ENCODE results near the gene WFIKKN2.

The WFIKKN2 gene

DNA sequence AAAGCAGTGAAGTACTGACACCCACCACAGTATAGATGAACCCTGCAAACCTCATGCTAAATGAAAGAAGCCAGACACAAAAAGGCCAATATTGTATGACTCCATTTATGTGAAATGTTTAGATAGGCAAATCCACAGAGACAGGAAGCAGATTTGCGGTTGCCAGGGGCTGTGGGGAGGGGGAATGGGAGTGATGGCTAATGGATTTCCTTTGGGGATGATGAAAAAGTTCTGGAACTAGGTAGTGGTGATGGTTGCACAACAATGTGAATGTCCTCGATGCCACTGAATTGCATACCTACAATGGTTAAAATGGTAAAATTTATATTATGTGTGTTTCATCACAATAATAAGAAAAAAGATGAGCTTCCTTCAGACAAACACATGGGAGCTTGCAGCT, 28.4 kb upstream of the WFIKKN2 start:
- no peak for DNase-seq
- intact Hi-C loops (cut with DNase I), result no loop called here

DNA sequence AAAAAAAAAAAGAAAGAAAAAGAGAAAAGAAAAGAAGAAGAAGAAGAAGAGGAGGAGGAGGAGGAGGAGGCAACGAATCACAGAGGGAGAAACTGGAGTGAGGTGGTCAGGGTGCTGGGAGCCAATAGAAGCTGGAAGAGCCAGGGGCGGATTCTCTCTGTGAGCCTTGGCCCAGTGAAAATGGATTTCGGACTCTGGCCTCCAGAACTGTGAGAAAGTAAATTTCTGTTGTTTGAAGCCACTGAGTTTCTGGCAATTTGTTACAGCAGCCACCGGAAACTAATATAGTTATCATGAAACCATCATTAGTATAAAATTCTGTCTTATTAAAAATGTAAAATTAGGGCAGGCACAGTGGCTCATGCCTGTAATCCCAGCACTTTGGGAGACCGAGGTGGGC, 27.7 kb upstream of the WFIKKN2 start:
- intact Hi-C loops (cut with DNase I), result no loop called here
- no peak for DNase-seq

DNA sequence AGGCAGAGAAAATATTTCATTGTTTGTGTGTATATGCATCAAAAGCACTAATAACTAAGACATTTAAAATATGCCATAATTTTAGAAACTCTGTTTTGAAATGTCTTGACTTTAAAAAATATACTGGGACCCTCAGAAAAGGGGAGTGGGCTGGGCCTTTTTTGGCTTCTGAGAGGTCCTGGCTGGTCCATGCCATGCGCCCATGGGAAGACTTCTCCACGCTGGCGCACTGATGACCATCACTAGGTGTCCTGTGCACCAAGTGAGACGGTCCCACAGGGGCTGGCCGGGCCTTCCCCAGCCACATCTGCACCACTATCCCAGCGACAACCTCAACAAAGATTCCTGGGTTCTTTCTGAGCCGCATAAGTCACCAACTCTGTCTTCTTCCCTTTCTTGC, 27.0 kb upstream of the WFIKKN2 start:
- no peak for DNase-seq
- intact Hi-C loops (cut with DNase I), result no loop called here

DNA sequence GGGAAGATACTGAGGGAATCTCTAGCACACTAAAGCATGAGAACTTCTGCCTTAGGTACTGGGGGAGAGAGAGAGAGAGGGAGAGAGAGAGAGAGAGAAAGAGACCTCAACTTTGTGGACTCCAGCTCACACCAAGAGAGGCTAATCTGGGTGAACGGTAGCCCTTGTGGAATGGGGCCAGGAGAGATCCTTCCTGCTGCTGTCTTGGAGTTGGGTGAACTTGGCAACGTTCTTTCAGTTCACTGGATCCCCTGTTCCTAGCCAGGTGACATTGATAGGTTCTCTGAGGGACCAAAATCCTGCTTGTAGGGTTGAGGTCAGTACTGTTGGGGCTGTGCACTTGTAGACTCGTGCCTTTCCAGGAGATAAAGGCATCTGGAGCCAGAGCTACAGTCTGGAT, 26.5 kb upstream of the WFIKKN2 start:
- intact Hi-C loops (cut with DNase I), result no loop called here
- DNase-seq, result no peak

DNA sequence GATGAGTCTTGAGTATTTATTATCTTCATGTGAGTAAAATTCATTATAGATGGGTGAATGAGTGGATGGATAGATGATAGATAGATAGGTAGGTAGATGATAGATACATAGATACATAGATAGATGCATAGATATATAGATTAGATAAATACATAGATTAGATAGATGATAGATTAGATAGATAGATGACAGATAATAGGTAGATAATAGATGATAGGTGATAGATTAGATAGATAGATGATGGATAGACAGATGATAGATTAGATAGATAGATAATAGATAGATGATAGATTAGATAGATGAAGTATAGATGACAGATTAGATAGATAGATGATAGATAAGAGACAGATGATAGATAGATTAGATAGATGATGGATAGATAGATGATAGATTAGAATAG, 21.8 kb upstream of the WFIKKN2 start:
- no peak for DNase-seq
- intact Hi-C loops (cut with DNase I), result no loop called here

DNA sequence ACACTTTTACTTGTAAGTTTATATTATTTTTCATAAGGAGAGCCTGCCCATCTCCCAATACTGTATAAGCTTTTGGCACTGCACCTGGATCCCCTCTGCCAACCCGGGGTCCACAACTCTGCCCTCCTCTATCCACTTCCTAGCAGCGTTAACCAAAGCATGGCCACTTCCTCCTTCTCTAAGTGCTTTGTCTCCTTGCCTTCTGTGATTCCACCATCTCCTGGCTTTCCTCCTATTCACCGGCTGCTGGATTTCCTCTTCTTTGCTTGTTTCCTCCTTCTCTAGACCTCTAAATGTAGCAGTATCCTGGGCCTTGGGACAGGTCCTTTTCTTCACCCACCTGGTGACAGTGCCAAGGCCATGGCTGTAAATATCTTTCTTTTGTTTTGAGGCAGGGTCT, 20.0 kb upstream of the WFIKKN2 start:
- intact Hi-C loops (cut with DNase I), result no loop called here
- DNase-seq, result no peak

DNA sequence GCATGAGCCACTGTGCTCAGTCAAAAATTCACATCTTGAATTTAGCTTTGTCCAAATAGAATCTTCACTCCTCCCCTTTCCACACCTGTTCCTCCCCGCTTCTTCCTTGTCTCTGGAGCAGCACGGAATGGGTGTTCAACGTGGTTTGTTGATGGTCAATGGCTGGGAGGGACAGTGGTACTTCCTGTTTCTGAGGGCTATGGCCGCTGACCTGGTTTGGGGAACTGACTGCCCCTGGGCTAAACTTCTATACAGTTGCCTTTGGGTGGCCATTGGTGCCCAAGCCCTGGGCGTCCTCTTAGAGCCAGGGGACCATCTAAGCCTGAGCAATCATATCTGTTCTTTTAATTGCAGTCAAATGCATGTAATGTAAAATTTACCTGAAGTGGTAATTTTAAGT, 19.1 kb upstream of the WFIKKN2 start:
- intact Hi-C loops (cut with DNase I), result no loop called here
- no peak for DNase-seq

DNA sequence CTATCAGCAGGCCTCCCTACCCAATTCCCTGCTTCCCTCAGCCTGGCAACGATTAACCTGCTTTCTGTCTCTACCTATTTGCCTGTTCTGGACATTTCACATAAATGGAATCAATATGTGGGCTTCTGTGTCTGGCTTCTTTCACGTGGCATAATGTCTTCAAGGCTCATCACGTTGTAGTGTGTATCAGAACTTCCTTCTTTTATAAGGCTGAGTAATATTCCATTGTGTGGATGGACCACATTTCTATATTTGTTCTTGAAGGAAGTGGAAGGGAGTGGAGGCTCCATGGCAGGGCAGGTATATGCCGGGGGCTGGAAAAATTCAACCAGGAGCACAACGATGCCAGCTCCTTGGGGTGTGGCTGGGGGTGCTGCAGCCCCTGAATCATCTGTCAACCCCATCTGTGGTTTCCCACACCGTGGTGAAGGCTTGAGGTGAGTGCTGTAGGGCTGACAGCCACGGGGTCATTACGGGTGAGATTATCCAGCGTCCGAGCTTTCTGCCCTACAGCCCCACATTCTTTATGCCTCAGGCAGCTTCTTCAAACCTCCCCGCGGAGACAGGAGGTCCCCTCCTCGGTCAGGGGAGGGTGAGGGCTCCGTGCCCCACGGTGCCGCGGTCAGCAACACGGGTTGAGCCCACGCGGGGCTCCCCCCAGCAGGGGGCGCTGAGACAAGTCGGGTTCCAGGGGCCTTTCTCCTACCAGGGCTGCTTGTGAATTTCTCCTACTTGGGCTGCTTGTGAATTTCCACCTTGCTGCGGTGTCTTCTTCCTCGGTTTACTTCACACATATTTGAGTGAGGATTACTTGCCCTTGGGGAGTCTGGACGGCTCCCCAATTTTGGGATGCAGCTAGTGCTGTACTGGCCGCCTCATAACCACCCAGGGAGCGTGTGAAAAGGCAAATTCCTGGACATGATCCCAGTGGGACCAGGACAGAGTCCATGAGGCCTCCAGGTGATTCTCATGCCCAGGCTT, 18.3 kb upstream of the WFIKKN2 start:
- DNase-seq, result peak in 38 of 42 donors; percentile 21 to 87 (median 62)
- intact Hi-C loops (cut with DNase I), result no loop called here

DNA sequence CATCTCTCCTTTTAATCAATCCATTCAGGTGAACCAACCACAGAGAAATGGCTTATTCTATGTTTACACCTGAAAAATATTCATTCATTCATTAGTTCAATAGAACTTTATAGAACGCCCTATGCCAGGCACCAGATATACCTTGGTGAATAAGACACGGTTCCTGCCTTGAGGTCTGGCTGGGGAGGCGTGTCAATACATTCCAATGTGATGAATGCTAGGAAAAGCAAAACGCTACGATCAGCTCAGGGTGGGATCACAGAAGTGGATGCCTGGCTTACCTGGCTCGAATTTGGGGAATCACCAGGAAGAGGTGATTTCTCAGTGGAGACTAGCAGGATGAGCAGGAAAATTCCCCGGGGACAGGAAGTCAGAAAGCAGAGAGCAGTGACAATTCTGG, 17.5 kb upstream of the WFIKKN2 start:
- DNase-seq, result no peak
- intact Hi-C loops (cut with DNase I), result no loop called here

DNA sequence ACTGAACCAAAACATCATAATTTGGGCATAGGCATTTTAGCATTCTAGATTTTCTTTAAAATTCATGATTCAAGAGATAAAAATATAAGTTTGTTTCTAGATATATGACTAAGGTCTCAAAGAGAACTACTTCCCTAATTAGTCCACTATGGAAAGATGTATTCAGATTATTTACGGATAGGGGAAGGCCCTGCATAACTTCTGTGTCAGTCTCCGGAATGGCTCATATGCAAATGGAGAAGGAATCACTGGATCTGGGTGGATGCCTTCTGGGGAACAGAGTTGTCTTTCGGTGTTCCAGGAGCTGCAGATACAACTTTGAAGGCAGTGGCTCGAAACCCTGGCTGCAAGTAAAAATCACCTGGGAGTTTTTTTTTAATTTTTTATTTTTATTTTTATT, 17.1 kb upstream of the WFIKKN2 start:
- no peak for DNase-seq
- intact Hi-C loops (cut with DNase I), result no loop called here

DNA sequence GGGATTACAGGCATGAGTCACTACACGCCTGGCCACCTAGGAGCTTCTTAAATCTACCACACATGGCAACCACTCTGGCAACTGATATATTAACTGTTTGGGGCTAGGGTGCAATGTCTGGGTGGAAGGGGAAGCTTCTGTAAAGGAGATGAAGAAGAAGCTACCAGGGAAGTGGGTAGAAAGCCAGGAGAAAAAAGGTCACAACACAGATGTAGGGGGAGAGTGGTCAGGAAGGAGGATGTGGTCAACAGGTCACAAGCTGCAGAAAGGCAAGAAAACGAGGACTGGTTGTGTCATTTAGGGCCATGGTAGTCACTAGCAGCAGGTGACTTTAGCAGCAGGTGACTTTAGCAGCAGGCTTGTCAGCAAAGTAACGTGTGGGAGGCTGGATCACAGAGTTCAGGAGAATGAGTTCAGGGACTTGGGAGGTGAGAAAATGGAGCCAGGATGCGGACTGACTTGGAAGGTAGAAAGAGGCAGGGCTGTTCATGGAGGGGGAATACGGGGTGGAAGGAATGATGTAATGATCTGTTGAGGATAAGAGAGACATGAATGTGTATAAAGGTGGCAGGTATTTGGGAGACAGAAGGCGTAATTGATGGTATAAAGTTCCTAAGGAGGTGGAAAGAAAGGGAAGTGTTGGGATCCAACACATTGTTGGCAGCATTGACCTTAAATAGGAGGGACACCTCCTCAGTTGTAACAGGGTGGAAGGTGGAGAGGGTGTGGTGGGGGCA, 16.3 kb upstream of the WFIKKN2 start:
- DNase-seq, result peak in 11 of 42 donors; percentile 19 to 56 (median 33)
- intact Hi-C loops (cut with DNase I), result no loop called here

DNA sequence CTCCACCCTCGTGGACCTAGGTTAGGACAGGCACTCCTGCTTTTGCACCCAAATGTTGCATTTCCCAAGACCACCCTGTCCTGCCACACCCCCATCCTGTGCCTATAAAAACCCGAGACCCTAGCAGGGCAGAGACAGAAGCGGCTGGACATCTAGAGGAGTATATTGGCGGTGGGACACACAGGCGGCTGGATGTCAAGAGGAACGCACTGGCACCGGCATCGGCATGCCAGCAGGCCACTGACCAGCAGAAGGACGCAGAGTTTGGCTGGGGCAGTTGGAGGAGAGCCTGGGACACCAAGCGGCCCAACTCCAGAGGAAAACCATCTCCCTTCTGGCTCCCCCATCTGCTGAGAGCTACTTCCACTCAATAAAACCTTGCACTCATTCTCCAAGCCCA, 14.7 kb upstream of the WFIKKN2 start:
- intact Hi-C loops (cut with DNase I), result no loop called here
- peak in 4 of 42 donors; percentile 20 to 56 (median 29) for DNase-seq

DNA sequence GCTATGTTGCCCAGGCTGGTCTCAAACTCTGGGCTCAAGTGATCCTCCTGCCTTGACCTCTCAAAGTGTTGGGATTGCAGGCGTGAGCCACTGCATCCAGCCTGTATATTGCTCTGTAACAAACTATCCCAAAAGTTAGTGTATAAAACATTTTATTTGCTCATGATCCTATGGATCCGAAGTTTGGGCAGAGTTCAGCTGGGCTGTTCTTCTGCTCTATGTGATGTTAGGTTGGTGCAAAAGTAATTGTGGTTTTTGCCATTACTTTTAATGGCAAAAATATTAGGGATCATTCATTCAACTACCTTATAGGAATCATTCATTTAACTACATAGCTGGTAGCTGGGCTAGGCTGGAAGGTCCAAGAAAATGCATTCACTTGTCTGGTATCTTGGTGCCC, 12.8 kb upstream of the WFIKKN2 start:
- intact Hi-C loops (cut with DNase I), result no loop called here
- DNase-seq, result no peak

DNA sequence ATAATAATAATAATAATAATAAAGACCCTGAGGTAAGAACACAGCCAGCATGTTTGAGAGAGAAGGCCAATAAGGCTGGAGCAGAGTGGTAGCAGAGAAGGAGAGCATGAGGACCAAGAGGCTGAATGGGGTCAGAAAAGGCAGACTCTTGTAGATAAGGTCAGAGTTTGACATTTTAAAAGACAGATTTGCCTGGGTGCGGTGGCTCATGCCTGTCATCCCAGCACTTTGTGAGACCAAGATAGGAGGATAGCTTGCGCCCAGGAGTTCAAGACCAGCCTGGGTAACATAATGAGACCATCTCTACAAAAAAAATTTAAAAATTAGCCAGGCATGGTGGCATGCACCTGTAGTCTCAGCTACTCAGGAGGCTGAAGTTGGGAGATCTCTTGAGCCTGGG, 11.0 kb upstream of the WFIKKN2 start:
- intact Hi-C loops (cut with DNase I), result no loop called here
- no peak for DNase-seq

DNA sequence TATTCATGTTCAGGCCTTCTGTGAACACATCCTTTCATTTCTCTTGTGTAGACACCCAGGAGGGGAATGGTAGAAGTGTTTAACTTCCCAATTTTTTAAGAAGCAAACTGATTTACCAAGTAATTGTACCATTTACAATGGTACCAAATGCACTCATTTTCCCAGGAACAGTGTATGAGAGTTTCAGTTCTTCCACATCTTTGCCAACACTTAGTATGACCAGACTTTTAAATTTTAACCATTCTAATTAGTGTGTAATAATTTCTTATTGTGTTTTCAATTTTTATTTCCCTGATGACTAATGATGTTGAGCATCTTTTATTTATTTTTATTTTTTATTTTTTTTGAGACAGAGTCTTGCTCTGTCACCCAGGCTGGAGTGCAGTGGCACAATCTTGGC, 10.2 kb upstream of the WFIKKN2 start:
- no peak for DNase-seq
- intact Hi-C loops (cut with DNase I), result no loop called here

DNA sequence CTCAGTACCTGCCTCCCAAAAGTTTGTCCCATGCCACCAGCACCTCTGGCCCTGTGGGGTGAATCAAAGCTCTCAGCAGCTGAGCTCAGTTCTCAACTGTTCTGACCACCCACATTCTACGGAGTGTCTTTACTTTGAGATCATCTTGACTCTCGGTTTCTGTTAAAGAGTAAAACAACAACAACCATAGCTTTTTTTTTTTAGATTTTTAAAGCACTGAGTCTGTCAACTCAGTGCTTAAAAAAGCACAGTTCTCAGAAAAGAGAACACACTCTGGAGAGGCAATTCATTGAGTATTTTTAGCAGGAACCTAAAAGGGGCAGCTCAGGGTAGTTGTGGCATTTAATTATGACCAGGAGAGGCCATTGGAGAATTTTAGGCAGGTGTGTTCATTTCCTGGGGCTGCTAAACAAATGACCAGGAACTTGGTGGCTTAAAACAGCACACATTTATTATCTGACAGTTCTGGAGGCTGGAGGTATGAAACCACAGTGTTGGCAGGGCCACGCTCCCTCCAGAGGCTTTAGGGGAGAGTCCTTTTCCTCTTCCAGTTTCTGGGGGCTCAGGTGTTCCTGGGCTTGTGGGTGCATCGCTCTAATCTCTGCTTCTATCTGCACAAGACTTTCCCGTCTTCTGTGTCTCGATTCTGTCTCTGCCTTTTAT, 6.7 kb upstream of the WFIKKN2 start:
- no peak for DNase-seq
- intact Hi-C loops (cut with DNase I), result no loop called here

DNA sequence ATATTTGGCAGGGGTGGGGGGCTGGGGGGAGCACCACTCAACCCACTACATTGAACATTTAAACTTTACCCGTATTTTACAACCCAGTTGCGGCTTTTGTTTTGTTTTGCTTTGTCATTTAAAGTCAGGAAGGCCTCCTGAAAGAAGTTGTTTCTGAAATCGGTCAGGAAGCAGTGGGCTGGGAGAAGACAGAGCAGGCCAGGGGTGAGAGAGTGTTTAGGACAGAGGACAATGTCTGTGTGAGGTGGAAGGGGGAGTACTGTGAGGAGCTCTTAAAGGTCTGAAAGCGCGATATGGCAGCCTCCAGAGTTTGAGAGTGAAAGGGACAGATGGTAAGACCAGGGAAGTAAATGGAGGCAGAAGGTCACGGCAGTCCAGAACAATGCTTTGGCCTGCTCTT, 6.1 kb upstream of the WFIKKN2 start:
- DNase-seq, result no peak
- intact Hi-C loops (cut with DNase I), result no loop called here

DNA sequence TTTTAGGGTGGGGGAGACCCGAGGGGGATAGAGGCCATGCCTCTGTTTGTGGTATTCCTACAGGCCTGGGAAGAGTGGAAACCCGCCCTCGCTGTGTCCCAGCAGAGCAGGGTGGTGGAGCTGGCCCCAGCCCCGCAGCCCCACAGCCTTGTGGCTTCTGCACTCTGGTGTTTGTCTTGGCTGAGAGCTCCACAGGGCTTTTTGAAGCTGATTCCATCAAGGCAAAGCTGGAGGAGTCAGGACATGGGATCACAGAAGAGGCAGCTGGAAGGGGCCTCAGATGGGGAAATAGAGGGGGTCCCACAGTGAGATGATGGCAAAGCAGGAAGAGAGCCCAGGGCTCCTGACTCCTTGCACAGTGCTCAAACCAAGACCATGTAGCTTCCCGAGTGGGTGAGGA, 5.0 kb upstream of the WFIKKN2 start:
- DNase-seq, result no peak
- intact Hi-C loops (cut with DNase I), result no loop called here

DNA sequence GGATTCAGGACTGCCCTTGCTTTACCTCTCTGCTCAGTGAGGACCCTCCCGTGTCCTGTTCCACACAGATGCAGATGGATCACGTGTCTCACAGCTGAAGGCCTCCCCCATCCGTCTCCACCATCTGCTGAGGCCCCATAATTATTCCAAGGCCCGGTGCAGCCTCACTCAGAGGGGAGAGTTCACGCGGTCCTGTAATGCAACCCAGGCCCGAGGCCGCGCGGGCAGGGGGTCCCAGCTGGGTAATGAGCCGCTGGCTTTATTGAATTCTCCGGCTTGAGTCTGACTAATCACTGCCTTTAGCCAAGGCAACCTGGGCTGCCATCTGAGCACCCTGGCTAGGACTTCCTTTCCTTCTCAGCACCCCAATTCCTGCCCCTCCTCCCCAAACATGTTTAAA, 4.4 kb upstream of the WFIKKN2 start:
- intact Hi-C loops (cut with DNase I), result no loop called here
- DNase-seq, result no peak

DNA sequence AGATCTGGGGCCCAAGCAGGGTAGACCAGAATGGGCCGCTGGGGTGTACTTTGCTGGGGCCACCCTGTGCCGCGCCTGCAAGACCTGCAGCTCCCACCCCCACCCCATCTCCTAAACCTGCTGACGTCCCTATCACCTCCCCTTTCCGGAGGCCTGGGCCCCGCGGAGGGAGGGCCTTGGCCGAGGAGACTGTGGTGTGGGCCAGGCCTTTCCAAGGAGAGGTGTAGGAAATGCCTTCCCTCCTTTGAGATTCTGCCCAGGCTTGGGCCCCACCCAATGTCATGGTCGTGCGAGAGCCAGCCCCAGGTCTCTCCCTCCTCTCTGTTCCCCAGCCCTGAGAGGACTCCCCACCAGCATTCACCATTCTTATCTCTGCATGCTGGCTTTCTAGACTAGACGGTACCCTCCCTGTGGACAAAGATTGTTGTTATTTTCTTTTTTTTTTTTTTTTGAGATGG, 3.9 kb upstream of the WFIKKN2 start:
- no peak for DNase-seq
- intact Hi-C loops (cut with DNase I), result no loop called here

Data from head of caudate nucleus (tissue), 42 donors.